Astrocyte (in vitro differentiated cells and primary cell): ENCODE results near the gene MAP3K14. TPM values are rescaled to one million over a fixed set of nuclear protein-coding genes. Genes with fewer than 3 reads are reported as not detected.

Experiments used
- DNase-seq: peaks from one replicate; pipeline ENCODE4 v3.0.0-alpha.2; 2010; ENCODE audit warnings: low read depth
- FAIRE-seq: peaks from 2 replicates; lab custom pipeline; 2011; peaks lifted over from hg19 to GRCh38; lab: Jason Lieb, UNC
- H2AFZ ChIP-seq: 2 replicates; pipeline ENCODE4 v1.6.0; 2012; ENCODE audit warnings: low read depth, low read length, inconsistent platforms
- H3K27ac ChIP-seq: 2 replicates; pipeline ENCODE4 v1.5.1; 2011; ENCODE audit warnings: low read depth, low read length, inconsistent platforms
- H3K27me3 ChIP-seq: 2 replicates; pipeline ENCODE4 v1.6.0; 2011; ENCODE audit warnings: low read length, inconsistent platforms; ENCODE audit not compliant: insufficient read depth
- H3K36me3 ChIP-seq: 2 replicates; pipeline ENCODE4 v1.5.1; 2011; ENCODE audit warnings: low read length, inconsistent platforms; ENCODE audit not compliant: insufficient read depth
- H3K4me1 ChIP-seq: 2 replicates; pipeline ENCODE4 v1.5.1; 2011; ENCODE audit warnings: low read length, inconsistent platforms; ENCODE audit not compliant: insufficient read depth
- H3K4me2 ChIP-seq: 2 replicates; pipeline ENCODE4 v1.6.0; 2012; ENCODE audit warnings: low read length, inconsistent platforms
- H3K4me3 ChIP-seq: 2 replicates; pipeline ENCODE4 v1.5.1; 2011; ENCODE audit warnings: low read depth, mild to moderate bottlenecking, low read length, inconsistent platforms; ENCODE audit not compliant: insufficient read depth
- H3K79me2 ChIP-seq: 2 replicates; pipeline ENCODE4 v1.6.0; 2012; ENCODE audit warnings: mild to moderate bottlenecking, low read length, inconsistent platforms; ENCODE audit not compliant: insufficient read depth
- H3K9ac ChIP-seq: 2 replicates; pipeline ENCODE4 v1.6.0; 2012; ENCODE audit warnings: mild to moderate bottlenecking, low read length, inconsistent platforms
- H3K9me3 ChIP-seq: 2 replicates; pipeline ENCODE4 v1.5.1; 2012; ENCODE audit warnings: low read depth, mild to moderate bottlenecking, low read length, inconsistent platforms; ENCODE audit not compliant: insufficient read depth
- H4K20me1 ChIP-seq: 2 replicates; pipeline ENCODE4 v1.6.0; 2012; ENCODE audit warnings: low read length, inconsistent platforms; ENCODE audit not compliant: insufficient read depth
- H3K27ac Mint-ChIP-seq: one replicate; pipeline ENCODE4 v1.8.0; 2021; ENCODE audit warnings: mild to moderate bottlenecking, mixed read lengths; ENCODE audit not compliant: unreplicated experiment
- H3K27me3 Mint-ChIP-seq: one replicate; pipeline ENCODE4 v1.8.0; 2021; ENCODE audit warnings: low read depth, mixed read lengths; ENCODE audit not compliant: unreplicated experiment
- H3K36me3 Mint-ChIP-seq: one replicate; pipeline ENCODE4 v1.8.0; 2021; ENCODE audit warnings: low read depth, mixed read lengths; ENCODE audit not compliant: unreplicated experiment
- H3K4me1 Mint-ChIP-seq: one replicate; pipeline ENCODE4 v1.8.0; 2021; ENCODE audit warnings: low read depth, mixed read lengths; ENCODE audit not compliant: unreplicated experiment
- H3K4me3 Mint-ChIP-seq: one replicate; pipeline ENCODE4 v1.8.0; 2021; ENCODE audit warnings: mild to moderate bottlenecking, moderate library complexity, mixed read lengths; ENCODE audit not compliant: unreplicated experiment
- H3K9me3 Mint-ChIP-seq: one replicate; pipeline ENCODE4 v1.8.0; 2021; ENCODE audit warnings: mild to moderate bottlenecking, mixed read lengths; ENCODE audit not compliant: unreplicated experiment
- CTCF ChIP-seq: IDR thresholded peaks from 2 replicates; pipeline ENCODE4 v1.5.1; 2011; ENCODE audit warnings: low read depth, mild to moderate bottlenecking, inconsistent platforms, low read length, moderate library complexity; ENCODE audit not compliant: insufficient read depth
- EZH2 ChIP-seq: IDR thresholded peaks from 2 replicates; pipeline ENCODE4 v1.6.1; 2012; ENCODE audit warnings: mild to moderate bottlenecking, low read length, inconsistent platforms; ENCODE audit not compliant: insufficient read depth
- total RNA-seq: library from RNA; stranded (reverse); gene quantifications from 2 replicates; pipeline ENCODE4 v1.2.1, GENCODE V29; 2021

The MAP3K14 gene
- total RNA-seq, 1 donor from 2014 or later, result 10.8 TPM

DNA sequence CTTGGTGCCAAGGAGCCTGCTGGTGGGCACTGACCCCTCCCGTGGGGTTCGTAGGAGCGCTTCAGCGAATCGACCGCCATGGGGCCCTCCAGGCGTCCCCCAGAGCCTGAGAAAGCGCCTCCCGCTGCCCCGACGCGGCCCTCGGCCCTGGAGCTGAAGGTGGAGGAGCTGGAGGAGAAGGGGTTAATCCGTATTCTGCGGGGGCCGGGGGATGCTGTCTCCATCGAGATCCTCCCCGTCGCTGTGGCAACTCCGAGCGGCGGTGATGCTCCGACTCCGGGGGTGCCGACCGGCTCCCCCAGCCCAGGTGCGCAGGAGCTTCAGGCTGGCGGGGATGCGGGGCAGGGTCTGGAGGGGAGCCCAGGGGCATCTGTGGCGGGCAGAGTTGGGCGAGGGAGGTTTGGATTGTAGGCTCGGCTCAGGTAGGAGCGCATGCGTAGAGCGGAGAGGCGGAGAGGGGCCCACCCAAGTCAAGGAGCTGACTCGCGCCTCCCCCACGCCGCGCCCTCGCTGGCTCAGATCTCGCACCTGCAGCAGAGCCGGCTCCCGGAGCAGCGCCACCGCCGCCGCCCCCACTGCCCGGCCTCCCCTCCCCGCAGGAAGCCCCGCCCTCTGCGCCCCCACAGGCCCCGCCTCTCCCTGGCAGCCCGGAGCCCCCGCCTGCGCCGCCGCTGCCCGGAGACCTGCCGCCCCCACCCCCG is 75.3 kb downstream of the MAP3K14 start:
- no peak for FAIRE-seq
- no peak overlapping the region for H3K4me3 Mint-ChIP-seq

GRCh38 chr17:45240905-45241327 is 75.9 kb downstream of the MAP3K14 start:
- DNase-seq (no peak), FAIRE-seq (no peak)
- no peaks in the 10 kb centered on the region for H3K79me2 ChIP-seq
- Mint-ChIP-seq H3K36me3 (peaks cover 13% of the 10 kb centered on the region), H3K4me3 (peak overlapping the region; percentile 54), H3K27me3 (peaks cover 49% of the 10 kb centered on the region), H3K4me1 (no peaks in the 10 kb centered on the region), H3K27ac (no peak overlapping the region), H3K9me3 (no peaks in the 10 kb centered on the region)
- peaks cover under 1% of the 10 kb centered on the region for H4K20me1 ChIP-seq
- H3K27ac ChIP-seq, result no peak overlapping the region
- peak overlapping the region; percentile 47 for H2AFZ ChIP-seq
- no peak for TF ChIP-seq EZH2
- no peak for TF ChIP-seq CTCF
- H3K36me3 ChIP-seq, result no peaks in the 10 kb centered on the region
- H3K9ac ChIP-seq, result no peak overlapping the region
- no peak overlapping the region for H3K4me3 ChIP-seq
- peak overlapping the region; percentile 79 for H3K4me2 ChIP-seq
- H3K4me1 ChIP-seq, result peaks cover 4% of the 10 kb centered on the region
- peaks cover 24% of the 10 kb centered on the region for H3K27me3 ChIP-seq
- no peaks in the 10 kb centered on the region for H3K9me3 ChIP-seq

More for the DNA sequence above, 75.3 kb downstream of the MAP3K14 start:
- Histone ChIP-seq H3K9me3 (no peaks in the 10 kb centered on the region), H3K9ac (no peak overlapping the region), H3K4me1 (peaks cover 4% of the 10 kb centered on the region), H3K27me3 (peaks cover 24% of the 10 kb centered on the region), H3K79me2 (no peaks in the 10 kb centered on the region), H4K20me1 (peaks cover 6% of the 10 kb centered on the region), H3K4me3 (peak overlapping the region; percentile 5), H3K4me2 (peak overlapping the region; percentile 79), H3K36me3 (no peaks in the 10 kb centered on the region), H3K27ac (no peak overlapping the region), H2AFZ (peak overlapping the region; percentile 47)
- H3K36me3 Mint-ChIP-seq, result peaks cover 13% of the 10 kb centered on the region
- TF ChIP-seq CTCF (no peak), EZH2 (peak; percentile 86)
- no peaks in the 10 kb centered on the region for H3K9me3 Mint-ChIP-seq
- DNase-seq, result no peak
- H3K27me3 Mint-ChIP-seq, result peaks cover 52% of the 10 kb centered on the region
- peaks cover 1% of the 10 kb centered on the region for H3K4me1 Mint-ChIP-seq
- no peak overlapping the region for H3K27ac Mint-ChIP-seq

- no peaks in the 10 kb centered on the region for H3K4me1 Mint-ChIP-seq
- Histone ChIP-seq H4K20me1 (no peaks in the 10 kb centered on the region), H2AFZ (no peak overlapping the region), H3K79me2 (no peaks in the 10 kb centered on the region), H3K9ac (no peak overlapping the region), H3K4me3 (no peak overlapping the region), H3K27me3 (peaks cover 25% of the 10 kb centered on the region), H3K9me3 (no peaks in the 10 kb centered on the region), H3K27ac (no peak overlapping the region), H3K4me2 (no peak overlapping the region), H3K36me3 (no peaks in the 10 kb centered on the region), H3K4me1 (peaks cover 4% of the 10 kb centered on the region)
- peaks cover 14% of the 10 kb centered on the region for H3K36me3 Mint-ChIP-seq
- FAIRE-seq (no peak), DNase-seq (no peak)
- H3K27me3 Mint-ChIP-seq, result peaks cover 64% of the 10 kb centered on the region
- peak overlapping the region; percentile 40 for H3K4me3 Mint-ChIP-seq
- no peaks in the 10 kb centered on the region for H3K9me3 Mint-ChIP-seq
- TF ChIP-seq EZH2 (no peak), CTCF (no peak)
- H3K27ac Mint-ChIP-seq, result no peak overlapping the region
These were observed 78.6 kb downstream of the MAP3K14 start for GRCh38 chr17:45238155-45238774.
